ENCODE results near the gene GPR17.

Gene GPR17

DNA sequence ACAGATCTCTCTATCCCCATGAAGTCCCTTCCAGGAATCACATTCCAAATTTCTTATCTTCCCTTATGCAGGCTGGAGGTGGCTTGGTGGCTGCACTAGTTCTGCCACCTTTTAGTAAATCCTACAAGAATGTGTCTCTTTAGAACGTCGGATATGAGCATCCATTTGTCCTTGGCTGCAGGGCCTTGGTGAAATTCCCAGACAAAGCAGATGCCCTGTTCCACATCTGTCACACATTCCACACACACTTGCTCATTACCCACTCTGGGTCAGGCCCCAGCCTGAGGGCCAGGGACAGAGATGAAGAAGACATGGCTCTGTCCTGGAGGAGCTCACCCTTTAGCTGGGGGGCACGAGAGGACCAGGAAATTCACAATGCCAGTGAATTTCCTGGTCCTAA, 31.2 kb upstream of the GPR17 start:
- DNase-seq (ENCODE audit: low read depth, low spot score), result no peak

DNA sequence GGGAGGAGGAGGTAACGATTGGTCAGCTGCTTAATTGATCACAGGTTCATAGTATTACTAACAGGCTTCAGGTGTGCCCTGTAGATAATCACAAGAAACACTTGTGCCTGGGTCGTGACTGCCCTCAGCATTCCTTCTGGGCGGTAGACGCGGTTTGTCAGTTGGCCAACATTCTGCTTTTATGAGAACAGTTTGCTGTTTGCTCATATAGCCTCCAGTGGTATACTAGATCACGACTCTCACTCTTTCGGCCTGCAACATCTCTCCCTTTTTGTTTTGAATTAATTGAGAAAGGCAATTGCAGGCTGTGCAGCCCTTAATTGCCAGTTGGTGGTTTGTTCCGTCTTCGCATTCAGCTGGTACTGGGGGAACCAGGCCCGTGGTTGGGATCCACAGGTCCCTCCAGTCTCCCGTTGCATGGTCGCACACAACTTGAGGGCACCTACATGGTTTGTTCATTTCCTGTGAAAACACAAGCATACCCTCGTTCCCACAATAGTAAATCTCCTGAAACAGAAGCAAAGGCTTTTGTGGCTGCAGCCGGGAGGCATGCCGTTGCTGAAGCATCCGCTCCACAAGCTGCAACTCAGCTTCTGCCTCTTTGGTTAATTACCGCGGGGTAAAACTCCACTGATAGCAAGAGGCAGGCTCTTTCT, 30.3 kb upstream of the GPR17 start:
- DNase-seq (ENCODE audit: low read depth, low spot score), result no peak

- DNase-seq (ENCODE audit: low read depth, low spot score), result no peak
These were observed 27.3 kb upstream of the GPR17 start for GRCh38 chr2:127618551-127619202.

DNA sequence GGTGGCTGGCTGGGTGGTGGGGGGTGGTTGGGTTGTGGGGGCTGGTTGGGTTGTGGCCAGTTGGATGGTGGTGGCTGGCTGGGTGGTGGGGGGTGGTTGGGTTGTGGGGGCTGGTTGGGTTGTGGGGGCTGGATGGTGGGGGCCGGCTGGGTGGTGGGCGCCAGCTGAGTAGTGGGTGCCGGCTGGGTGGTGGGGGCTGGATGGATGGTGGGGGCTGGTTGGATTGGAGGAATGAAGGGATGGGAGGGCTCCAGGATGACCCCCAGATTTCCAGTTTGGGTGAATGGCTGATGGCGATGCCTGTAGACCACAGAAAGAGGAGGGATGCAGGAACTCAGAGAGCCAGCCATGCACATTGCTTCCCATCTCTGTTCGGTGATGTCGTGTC, 26.8 kb upstream of the GPR17 start:
- DNase-seq (ENCODE audit: low read depth, low spot score), result no peak

DNA sequence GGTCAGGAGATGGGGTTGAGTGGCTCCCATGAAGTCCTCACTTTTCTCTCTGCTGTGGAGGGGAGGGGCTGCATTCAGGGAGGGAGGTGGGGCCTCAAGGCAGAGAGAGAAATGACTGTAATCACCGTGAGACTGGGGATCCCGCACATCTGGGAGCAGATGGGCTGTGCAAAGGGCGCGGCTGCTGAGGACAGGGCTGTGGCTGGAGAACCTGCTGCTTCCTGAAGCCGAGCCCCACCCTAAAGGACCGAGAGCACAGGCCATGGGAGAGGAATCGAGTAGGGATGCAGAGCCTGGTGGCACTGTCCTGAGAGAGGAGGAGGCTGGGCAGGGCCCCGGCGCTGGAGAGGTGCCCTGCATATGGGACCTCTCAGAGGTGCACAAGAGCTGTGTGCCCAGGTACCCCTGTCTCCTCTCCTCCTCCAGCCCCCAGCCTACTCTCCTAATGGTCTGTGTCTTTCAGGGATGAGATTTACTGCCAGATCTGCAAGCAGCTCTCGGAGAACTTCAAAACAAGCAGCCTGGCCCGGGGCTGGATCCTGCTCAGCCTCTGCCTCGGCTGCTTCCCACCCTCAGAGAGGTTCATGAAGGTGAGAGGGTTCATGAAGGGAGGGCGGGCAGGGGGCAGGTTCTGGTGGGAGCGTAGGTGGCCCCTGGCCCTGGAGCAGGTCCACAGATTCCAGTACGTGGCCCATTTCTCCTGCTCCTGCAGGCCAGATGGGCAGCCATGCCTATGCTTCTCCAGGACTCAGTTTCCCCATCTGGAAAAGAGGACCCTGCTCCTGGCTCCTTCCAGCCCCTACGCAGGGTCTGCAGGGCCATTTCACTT, 25.9 kb upstream of the GPR17 start:
- no peak for DNase-seq (ENCODE audit: low read depth, low spot score)

DNA sequence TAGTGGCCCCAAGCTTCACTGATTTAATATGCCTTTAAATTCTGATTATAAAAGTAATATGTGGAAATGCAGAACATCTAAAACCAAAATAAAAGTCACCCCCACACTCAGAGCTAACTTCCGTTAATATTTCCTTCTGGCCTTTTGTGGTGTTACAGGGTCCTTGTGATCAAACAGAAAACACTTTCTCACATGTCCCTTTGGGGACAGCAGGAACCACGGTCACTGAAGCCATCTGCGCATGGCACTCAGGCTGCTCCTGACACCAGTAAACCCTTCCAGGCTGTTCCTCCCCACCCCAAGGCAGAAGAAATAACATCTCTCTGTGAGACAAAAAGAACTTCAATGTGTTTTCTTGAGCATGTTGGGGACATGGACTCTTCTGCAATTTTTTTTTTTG, 25.1 kb upstream of the GPR17 start:
- DNase-seq (ENCODE audit: low read depth, low spot score), result no peak

- DNase-seq (ENCODE audit: low read depth, low spot score), result no peak
These were observed 23.9 kb upstream of the GPR17 start for GRCh38 chr2:127621981-127622431.

GRCh38 chr2:127622561-127623387, 23.2 kb upstream of the GPR17 start:
- DNase-seq (ENCODE audit: low read depth, low spot score), result no peak

DNA sequence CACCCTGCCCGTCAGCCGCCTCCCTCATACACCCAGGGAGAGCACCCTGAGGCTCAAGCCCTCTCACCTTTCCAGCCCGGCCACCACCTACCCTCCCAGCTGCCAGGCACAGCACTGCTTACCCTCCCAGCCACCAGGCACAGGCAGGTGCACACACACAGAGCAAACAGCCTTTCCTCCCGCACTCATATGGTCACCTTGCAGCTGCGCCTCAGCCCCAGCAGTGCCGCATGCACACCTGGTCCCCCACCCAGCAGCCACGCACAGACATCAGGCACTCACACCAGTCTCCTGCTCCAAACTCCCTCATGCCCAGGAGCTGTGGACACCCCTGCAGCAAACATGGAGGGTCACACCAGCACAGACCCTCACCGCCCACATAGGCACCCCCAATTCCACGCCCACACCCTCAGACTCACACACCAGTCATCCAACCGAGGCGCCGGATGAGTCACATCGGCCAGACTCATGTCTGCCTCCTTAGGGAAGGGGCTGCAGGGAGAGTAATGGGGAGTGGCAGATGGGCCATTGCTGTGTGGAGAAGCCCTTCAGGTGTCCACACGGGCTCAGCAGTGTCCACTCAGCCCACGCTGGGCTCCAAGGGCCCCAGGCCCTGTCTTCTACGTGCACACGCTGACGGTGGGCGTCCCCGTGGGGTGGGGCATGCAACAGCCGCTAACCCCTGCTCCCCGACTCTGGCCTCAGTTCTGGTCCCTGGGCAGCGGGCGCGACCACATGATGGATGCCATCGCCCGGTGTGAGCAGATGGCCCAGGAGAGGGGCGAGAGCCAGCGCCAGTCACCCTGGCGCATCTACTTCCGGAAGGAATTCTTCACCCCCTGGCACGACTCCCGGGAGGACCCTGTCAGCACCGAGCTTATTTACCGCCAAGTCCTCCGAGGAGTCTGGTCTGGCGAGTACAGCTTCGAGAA, 22.3 kb upstream of the GPR17 start:
- DNase-seq (ENCODE audit: low read depth, low spot score), result no peak

GRCh38 chr2:127624320-127624755, 21.6 kb upstream of the GPR17 start:
- no peak for DNase-seq (ENCODE audit: low read depth, low spot score)

DNA sequence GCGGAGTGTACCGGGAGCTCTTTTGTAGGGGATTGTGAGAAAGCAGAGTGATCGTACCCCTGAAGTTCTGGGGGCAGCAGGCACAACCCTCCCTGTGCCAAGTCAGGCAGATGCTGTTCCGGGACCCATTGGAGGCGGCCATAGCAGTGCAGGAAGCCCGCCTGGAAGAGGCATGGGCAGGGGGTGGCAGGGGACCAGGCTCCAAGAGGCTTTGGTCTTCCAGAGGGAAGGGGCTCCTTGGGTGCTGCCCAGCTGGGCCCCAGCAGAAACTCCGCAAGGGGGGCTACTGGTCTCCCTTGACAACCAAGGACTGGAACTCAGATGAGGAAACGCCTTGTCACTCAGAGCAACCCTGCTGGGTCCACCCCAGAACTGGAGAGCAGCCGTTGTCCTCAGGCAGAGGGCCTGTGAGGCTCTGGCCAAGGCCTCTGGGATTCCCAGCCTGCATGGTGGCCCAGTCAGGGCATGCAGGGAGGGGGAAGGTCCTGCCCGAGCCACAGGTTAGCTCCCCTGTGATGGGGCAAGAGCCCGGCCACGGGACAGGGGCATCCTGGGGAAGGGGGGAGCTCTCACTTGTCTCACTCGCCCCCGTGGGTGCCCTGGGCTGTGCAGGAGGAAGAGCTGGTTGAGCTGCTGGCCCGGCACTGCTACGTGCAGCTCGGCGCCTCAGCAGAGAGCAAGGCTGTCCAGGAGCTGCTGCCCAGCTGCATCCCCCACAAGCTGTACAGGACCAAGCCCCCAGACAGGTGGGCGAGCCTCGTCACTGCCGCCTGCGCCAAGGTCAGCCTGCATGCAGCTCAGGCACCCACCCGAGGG, 21.0 kb upstream of the GPR17 start:
- no peak for DNase-seq (ENCODE audit: low read depth, low spot score)

- no peak for DNase-seq (ENCODE audit: low read depth, low spot score)
These were observed 20.4 kb upstream of the GPR17 start for GRCh38 chr2:127625572-127625951.

DNA sequence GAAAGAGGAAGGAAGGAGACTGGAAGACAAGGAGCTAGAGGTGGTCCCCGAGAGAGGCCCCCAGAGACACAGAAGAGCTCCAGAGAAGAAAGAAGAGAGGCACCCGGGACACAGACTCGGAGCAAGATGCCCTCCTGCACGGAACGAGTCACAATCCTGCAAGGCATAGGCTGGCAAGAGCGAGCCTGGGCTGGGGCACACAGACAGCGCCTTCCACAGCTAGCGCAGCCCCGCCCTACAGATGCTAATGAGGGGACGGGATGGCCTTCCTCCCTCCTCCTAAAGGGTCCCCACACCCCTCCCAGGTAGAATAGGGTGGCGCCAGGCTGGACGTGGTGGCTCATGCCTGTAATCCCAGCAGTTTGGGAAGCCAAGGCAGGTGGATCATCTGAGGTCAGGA, 19.8 kb upstream of the GPR17 start:
- DNase-seq (ENCODE audit: low read depth, low spot score), result no peak

DNA sequence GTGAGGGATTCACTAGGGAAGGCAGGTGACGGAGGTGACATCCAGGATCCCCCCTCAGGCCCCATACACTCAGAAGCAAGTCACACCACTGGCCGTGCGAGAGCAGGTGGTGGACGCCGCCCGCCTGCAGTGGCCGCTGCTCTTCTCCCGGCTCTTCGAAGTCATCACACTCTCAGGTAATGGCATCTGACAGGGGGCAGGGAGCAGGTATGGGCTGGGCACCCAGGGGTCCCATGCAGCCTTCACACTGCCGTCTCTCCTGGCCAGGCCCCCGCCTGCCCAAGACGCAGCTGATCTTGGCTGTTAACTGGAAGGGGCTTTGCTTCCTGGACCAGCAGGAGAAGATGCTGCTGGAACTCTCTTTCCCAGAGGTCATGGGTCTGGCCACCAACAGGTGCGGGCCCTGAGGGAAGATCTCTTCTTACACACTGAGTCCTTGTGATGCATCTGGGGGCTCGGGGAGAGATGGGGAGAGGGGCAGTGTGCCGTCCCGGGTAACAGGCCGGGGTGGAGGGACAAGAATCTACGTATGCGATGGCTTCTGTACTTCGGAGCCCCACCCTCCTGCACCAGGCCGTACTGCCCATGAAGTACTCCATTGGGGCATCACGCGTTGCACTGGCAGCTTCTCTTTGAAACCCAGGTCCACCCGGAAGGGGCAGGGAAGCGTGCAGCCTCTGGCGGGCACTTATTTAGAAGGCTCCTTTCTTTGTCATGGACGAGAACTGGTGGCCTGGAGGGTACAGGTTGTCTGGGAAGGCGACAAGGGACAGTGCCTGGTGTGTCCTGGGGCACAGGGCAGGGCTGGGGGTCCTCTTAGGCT, 18.8 kb upstream of the GPR17 start:
- no peak for DNase-seq (ENCODE audit: low read depth, low spot score)

GRCh38 chr2:127627740-127628571, 18.0 kb upstream of the GPR17 start:
- no peak for DNase-seq (ENCODE audit: low read depth, low spot score)

DNA sequence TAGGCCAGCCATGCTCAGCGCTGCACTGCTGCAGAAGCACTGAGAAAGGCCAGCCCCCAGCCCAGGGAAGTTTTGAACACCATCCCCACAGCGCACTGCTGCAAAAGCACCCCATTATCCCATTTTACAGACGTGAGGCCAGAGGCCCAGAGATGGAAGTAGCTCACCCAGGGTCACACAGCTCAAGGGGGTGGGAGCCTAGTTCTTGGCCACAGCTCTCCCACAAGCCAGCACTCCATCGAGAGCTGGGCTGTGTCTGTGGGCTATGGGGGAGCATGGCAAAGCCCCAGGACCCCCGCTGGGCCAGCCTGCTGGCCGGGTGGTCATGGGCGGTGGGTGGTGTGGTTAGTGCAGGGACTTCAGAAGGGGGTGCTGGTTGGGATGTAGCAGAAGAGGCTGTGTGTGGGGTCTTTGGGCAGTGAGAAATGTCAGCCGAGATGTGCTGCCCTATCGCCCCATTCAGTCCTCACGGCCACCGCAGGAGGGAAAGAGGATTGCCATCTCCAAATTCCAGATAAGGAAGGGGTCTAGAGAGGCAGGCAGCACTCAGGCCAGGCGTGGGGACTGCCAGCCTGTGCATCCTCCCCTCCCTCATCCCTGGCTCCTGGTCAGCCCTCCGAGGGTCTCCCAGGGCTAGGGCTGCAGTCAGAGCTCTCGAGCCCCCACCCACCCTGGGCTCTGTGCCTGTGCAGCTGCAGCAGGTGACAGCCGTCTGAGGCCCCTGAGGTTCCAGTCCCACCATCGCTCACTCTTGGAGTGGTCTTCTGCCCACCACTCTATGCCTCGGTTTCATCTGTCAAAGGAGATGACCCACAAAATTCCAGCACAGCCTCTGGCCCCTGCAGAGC, 17.0 kb upstream of the GPR17 start:
- no peak for DNase-seq (ENCODE audit: low read depth, low spot score)

DNA sequence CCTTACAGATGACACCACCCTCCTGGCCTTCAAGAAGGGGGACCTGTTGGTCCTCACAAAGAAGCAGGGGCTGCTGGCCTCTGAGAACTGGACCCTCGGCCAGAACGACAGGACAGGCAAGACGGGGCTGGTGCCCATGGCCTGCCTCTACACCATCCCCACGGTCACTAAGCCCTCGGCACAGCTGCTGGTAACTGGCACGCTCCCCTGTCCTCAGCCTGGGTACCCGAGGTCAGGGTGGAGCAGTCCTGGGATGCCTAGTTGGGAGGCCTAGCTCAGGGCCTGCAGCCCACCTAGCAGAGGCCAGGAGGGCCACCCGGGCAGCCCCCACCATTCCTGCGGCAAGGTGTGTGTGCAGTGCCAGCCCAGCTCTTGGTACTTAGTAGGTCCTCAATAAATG, 16.3 kb upstream of the GPR17 start:
- no peak for DNase-seq (ENCODE audit: low read depth, low spot score)

Data from activated naive CD8-positive, alpha-beta T cell treated with anti-CD3 and anti-CD28 coated beads, Interleukin-2, amount 50 U/mL, for 16 hours (primary cell).